ENCODE data around the gene TTYH1. TPM values are rescaled to one million over a fixed set of nuclear protein-coding genes. Genes with fewer than 3 reads are reported as not detected.

TTYH1 gene
- total and polyA plus RNA-seq, 2 donors (not counting 3 experiments of a cell fraction or from before 2014, with no cell fraction given), result not detected

GRCh38 chr19:54449701-54450069, 34.4 kb downstream of the TTYH1 start:
- H3K36me3 ChIP-seq (ENCODE audit: control insufficient read depth in 2 of 2, extremely low read depth in 1 of 2, insufficient read depth in 2 of 2, low read length in 2 of 2), result peaks cover 33 to 41% of the 10 kb centered on the region in 2 experiments
- H3K9me3 ChIP-seq (replicated peaks; ENCODE audit: control insufficient read depth, insufficient read depth, low read length), result no peaks in the 10 kb centered on the region
- peaks cover 11% of the 10 kb centered on the region for H4K20me1 ChIP-seq (replicated peaks; ENCODE audit: control insufficient read depth, extremely low read depth, insufficient read depth, low read length)
- no TSS peak for BruUV-seq (replicated peaks)
- ChIA-PET CTCF (interaction anchor here (1.3 kb wide), 1 partner anchor 290 kb away, joined by 3 read pairs; the partner anchor contains the start of gene LENG1), POLR2A (no interaction called here)
- intact Hi-C loops (cut with micrococcal nuclease) (loop anchor here (1.0 to 5.0 kb wide), 2 partner anchors 14 to 247 kb away; partner anchors contain the start of genes LENG9 and RPS9), dilution Hi-C loops (cut with MboI; ENCODE audit: extremely low pct_ligation_motif_present, low sequenced_read_pairs) (no loop called here)
- no peak for DNase-seq (ENCODE audit: low read depth, low spot score)
- H3K4me3 ChIP-seq (replicated peaks in 1 of 3; ENCODE audit: insufficient read depth in 1 of 3, low read depth in 1 of 3, low read length in 3 of 3), result peak overlapping the region; percentile 76 to 96 (median 92)
- peak overlapping the region; percentile 96 for H3K4me2 ChIP-seq (ENCODE audit: insufficient read depth, low read length)
- peak overlapping the region; percentile 87 for H3K27ac ChIP-seq (ENCODE audit: insufficient read depth, low read depth, low read length)
- peak; percentile 55 for FAIRE-seq
- H3K9me1 ChIP-seq (replicated peaks; ENCODE audit: control insufficient read depth, extremely low read depth, insufficient read depth, low read length), result no peaks in the 10 kb centered on the region
- H3K79me2 ChIP-seq (ENCODE audit: control insufficient read depth, insufficient read depth, low read length), result peaks cover 72% of the 10 kb centered on the region
- H3K9ac ChIP-seq (replicated peaks; ENCODE audit: extremely low read depth, insufficient read depth, low read length), result peak overlapping the region; percentile 97
- H3K4me1 ChIP-seq (ENCODE audit: control insufficient read depth, extremely low read depth, insufficient read depth, low read length), result peaks cover 22% of the 10 kb centered on the region
- no peak overlapping the region for H2AFZ ChIP-seq (ENCODE audit: low read depth, low read length)
- no peaks in the 10 kb centered on the region for H3K27me3 ChIP-seq (ENCODE audit: control insufficient read depth in 2 of 2, insufficient read depth in 2 of 2, low read length in 2 of 2)
- TF ChIP-seq CTCF (IDR thresholded peaks at IDR 0.05; ENCODE audit: extremely low read depth in 1 of 2, insufficient read depth in 1 of 2, low read depth in 1 of 2, low read length in 2 of 2) (no peak), MYC (IDR thresholded peaks at IDR 0.05; ENCODE audit: low read depth, low read length) (no peak), FOS (IDR thresholded peaks at IDR 0.05; ENCODE audit: borderline replicate concordance, insufficient read depth, low read length) (no peak), JUN (IDR thresholded peaks at IDR 0.05; ENCODE audit: borderline replicate concordance, insufficient read depth, insufficient read length, low read depth) (no peak), GATA2 (IDR thresholded peaks at IDR 0.05; ENCODE audit: insufficient read depth, insufficient read length, low read depth, low read length) (no peak), MAX (IDR thresholded peaks at IDR 0.05; ENCODE audit: insufficient read depth, insufficient read length) (no peak), POLR2A (IDR thresholded peaks at IDR 0.05; ENCODE audit: low read depth, low read length) (no peak), POLR2AphosphoS5 (IDR thresholded peaks at IDR 0.05; ENCODE audit: insufficient read depth, low read depth, low read length) (no peak), EZH2 (IDR thresholded peaks at IDR 0.05; ENCODE audit: borderline replicate concordance, low read depth, low read length, severe bottlenecking) (no peak)
